AG04450 (cell line): ENCODE data around the gene MSH5. TPM values are rescaled to one million over a fixed set of nuclear protein-coding genes. Genes with fewer than 3 reads are reported as not detected.

Source experiments
- CTCF ChIA-PET: fragments of 300-600, 350-600 bp; formaldehyde crosslinking; extraction: SDS; loops from one replicate; lab custom pipeline; 2022; ENCODE audit warnings: antibody characterized with exemption, inconsistent platforms; lab: Charles Lee
- POLR2A ChIA-PET: fragments of 350-600 bp; formaldehyde crosslinking; extraction: SDS; loops from one replicate; lab custom pipeline; 2021; ENCODE audit warnings: antibody characterized with exemption, inconsistent platforms; lab: Yijun Ruan, JAX
- DNase-seq: peaks from one replicate; pipeline ENCODE4 v3.0.0-alpha.2; 2011; ENCODE audit warnings: low read depth, low spot score
- H3K27ac ChIP-seq: one replicate; pipeline ENCODE4 v1.5.1; 2012; ENCODE audit warnings: low read depth, low read length, control low read depth
- H3K27me3 ChIP-seq: one replicate; pipeline ENCODE4 v1.6.0; 2012; ENCODE audit warnings: low read length; ENCODE audit not compliant: control insufficient read depth, insufficient read depth
- H3K4me3 ChIP-seq: 2 replicates; pipeline ENCODE4 v1.5.1; 2011; ENCODE audit warnings: mild to moderate bottlenecking, low read depth, low read length, control low read depth
- H3K9me3 ChIP-seq: 2 replicates; pipeline ENCODE4 v1.5.1; 2012; ENCODE audit warnings: low read length; ENCODE audit not compliant: control insufficient read depth, insufficient read depth
- CTCF ChIP-seq: IDR thresholded peaks from 2 replicates; pipeline ENCODE4 v1.5.1; 2011; ENCODE audit warnings: low read depth, low read length, control low read depth, inconsistent platforms
- polyA plus RNA-seq: library from polyadenylated mRNA; depleted of rRNA; stranded (reverse); fragments of >200 nt; gene quantifications from 2 replicates; pipeline ENCODE4 v1.2.3, GENCODE V29; 2011

The MSH5 gene
- polyA plus RNA-seq, 1 experiment, result 6.4 TPM

GRCh38 chr6:31769684-31770371 is 30.0 kb downstream of the MSH5 start:
- CTCF ChIA-PET, result interaction anchor here (0.7 to 2.3 kb wide), 26 partner anchors 9 to 89 kb away, joined by 3 to 20 read pairs (median 4); partner anchors contain the start of genes ABHD16A, HSPA1B, LSM2 and LY6G5C
- Histone ChIP-seq H3K4me3 (no peak overlapping the region), H3K9me3 (no peaks in the 10 kb centered on the region; the same call in 1 of the 2 replicates), H3K27ac (no peak overlapping the region), H3K27me3 (no peaks in the 10 kb centered on the region)
- DNase-seq, result no peak
- TF ChIP-seq CTCF, result peak; percentile 69
- POLR2A ChIA-PET, result interaction anchor here (1.4 kb wide), 1 partner anchor 57 kb away, joined by 3 read pairs; the partner anchor contains the start of gene HSPA1B

GRCh38 chr6:31770860-31771259 is 31.1 kb downstream of the MSH5 start:
- TF ChIP-seq CTCF, result no peak
- CTCF ChIA-PET, result interaction anchor here (0.9 to 2.3 kb wide), 7 partner anchors 19 to 90 kb away, joined by 3 to 20 read pairs (median 7); partner anchors contain the start of genes LSM2 and LY6G5C
- H3K4me3 ChIP-seq, result no peak overlapping the region
- DNase-seq, result no peak
- H3K9me3 ChIP-seq, result no peaks in the 10 kb centered on the region; the same call in 1 of the 2 replicates
- no peaks in the 10 kb centered on the region for H3K27me3 ChIP-seq
- POLR2A ChIA-PET, result interaction anchor here (0.7 to 1.0 kb wide), 2 partner anchors 43 to 59 kb away, joined by 4 to 7 read pairs; no protein-coding TSS in a partner anchor
- no peak overlapping the region for H3K27ac ChIP-seq

GRCh38 chr6:31771992-31772358 is 32.2 kb downstream of the MSH5 start:
- no peak for TF ChIP-seq CTCF
- ChIA-PET POLR2A (interaction anchor here (0.7 to 1.0 kb wide), 2 partner anchors 55 to 58 kb away, joined by 4 to 7 read pairs; partner anchors contain the start of gene HSPA1B), CTCF (interaction anchor here (0.6 to 1.9 kb wide), 4 partner anchors 18 to 58 kb away, joined by 3 to 7 read pairs (median 5); no protein-coding TSS in a partner anchor)
- no peaks in the 10 kb centered on the region for H3K27me3 ChIP-seq
- no peak overlapping the region for H3K4me3 ChIP-seq
- no peak for DNase-seq
- H3K27ac ChIP-seq, result no peak overlapping the region
- H3K9me3 ChIP-seq, result no peaks in the 10 kb centered on the region

- H3K27me3 ChIP-seq, result no peaks in the 10 kb centered on the region
- no peak overlapping the region for H3K4me3 ChIP-seq
- no peak overlapping the region for H3K27ac ChIP-seq
- H3K9me3 ChIP-seq, result no peaks in the 10 kb centered on the region
- ChIA-PET POLR2A (interaction anchor here (1.2 kb wide), 1 partner anchor 52 kb away, joined by 3 read pairs; the partner anchor contains the start of gene HSPA1B), CTCF (interaction anchor here (0.6 to 1.3 kb wide), 2 partner anchors 16 to 37 kb away, joined by 3 to 4 read pairs; no protein-coding TSS in a partner anchor)
- DNase-seq, result no peak
- no peak for TF ChIP-seq CTCF
Measured at GRCh38 chr6:31775184-31775583, 35.4 kb downstream of the MSH5 start.
